ENCODE measurements around the gene NUP188.
A peak's percentile ranks its signal among the peaks of the same experiment; 100 is the strongest.

NUP188 gene

GRCh38 chr9:128947527-128948301, at the start of gene NUP188, which contains the start of gene DOLK:
TSS of gene NUP188 (plus strand) at chr9:128947699. CDS start at chr9:128947720, 21 bp downstream.
TSS of gene DOLK (minus strand) at chr9:128947603. CDS start at chr9:128947303, 300 bp downstream.
- peaks cover 20% of the 10 kb centered on the region for H3K36me3 ChIP-seq (ENCODE audit: control insufficient read depth, low read depth, low read length)
- no peaks in the 10 kb centered on the region for H3K9me3 ChIP-seq (ENCODE audit: control insufficient read depth, low read depth, low read length)
- peaks cover 3% of the 10 kb centered on the region for H3K4me1 ChIP-seq (ENCODE audit: control insufficient read depth, low read depth, low read length)
- H3K9ac ChIP-seq (ENCODE audit: low read length) = peak within 1 kb of the TSS; percentile 87
- H3K27ac ChIP-seq (ENCODE audit: low read length) = peak within 1 kb of the TSS; percentile 64
- H3K4me3 ChIP-seq (ENCODE audit: low read length) = peak within 1 kb of the TSS; percentile 92
- H3K27me3 ChIP-seq (ENCODE audit: control insufficient read depth, insufficient read depth, low read length) = no peaks in the 10 kb centered on the region

GRCh38 chr9:128898382-128898781, 49.1 kb upstream of the NUP188 start:
- H3K9me3 ChIP-seq (ENCODE audit: control insufficient read depth, low read depth, low read length) = no peaks in the 10 kb centered on the region
- H3K27me3 ChIP-seq (ENCODE audit: control insufficient read depth, insufficient read depth, low read length) = no peaks in the 10 kb centered on the region
- no peak overlapping the region for H3K27ac ChIP-seq (ENCODE audit: low read length)
- H3K36me3 ChIP-seq (ENCODE audit: control insufficient read depth, low read depth, low read length) = peaks cover 24% of the 10 kb centered on the region
- peaks cover 13% of the 10 kb centered on the region for H3K4me1 ChIP-seq (ENCODE audit: control insufficient read depth, low read depth, low read length)
- H3K9ac ChIP-seq (ENCODE audit: low read length) = no peak overlapping the region
- no peak overlapping the region for H3K4me3 ChIP-seq (ENCODE audit: low read length)

GRCh38 chr9:128898845-128899565, 48.5 kb upstream of the NUP188 start:
- H3K9ac ChIP-seq (ENCODE audit: low read length) = no peak overlapping the region
- H3K36me3 ChIP-seq (ENCODE audit: control insufficient read depth, low read depth, low read length) = peaks cover 21% of the 10 kb centered on the region
- peaks cover 13% of the 10 kb centered on the region for H3K4me1 ChIP-seq (ENCODE audit: control insufficient read depth, low read depth, low read length)
- H3K27ac ChIP-seq (ENCODE audit: low read length) = no peak overlapping the region
- no peaks in the 10 kb centered on the region for H3K9me3 ChIP-seq (ENCODE audit: control insufficient read depth, low read depth, low read length)
- no peaks in the 10 kb centered on the region for H3K27me3 ChIP-seq (ENCODE audit: control insufficient read depth, insufficient read depth, low read length)
- no peak overlapping the region for H3K4me3 ChIP-seq (ENCODE audit: low read length)

- Histone ChIP-seq H3K9me3 (ENCODE audit: control insufficient read depth, low read depth, low read length) (no peaks in the 10 kb centered on the region), H3K27me3 (ENCODE audit: control insufficient read depth, insufficient read depth, low read length) (no peaks in the 10 kb centered on the region), H3K9ac (ENCODE audit: low read length) (no peak overlapping the region), H3K27ac (ENCODE audit: low read length) (no peak overlapping the region), H3K4me1 (ENCODE audit: control insufficient read depth, low read depth, low read length) (peaks cover 13% of the 10 kb centered on the region), H3K36me3 (ENCODE audit: control insufficient read depth, low read depth, low read length) (peaks cover 20% of the 10 kb centered on the region), H3K4me3 (ENCODE audit: low read length) (no peak overlapping the region)
Measured at GRCh38 chr9:128899566-128900322, 47.8 kb upstream of the NUP188 start.

GRCh38 chr9:128901379-128901778, 46.1 kb upstream of the NUP188 start:
- no peak overlapping the region for H3K4me3 ChIP-seq (ENCODE audit: low read length)
- H3K27me3 ChIP-seq (ENCODE audit: control insufficient read depth, insufficient read depth, low read length) = no peaks in the 10 kb centered on the region
- no peak overlapping the region for H3K9ac ChIP-seq (ENCODE audit: low read length)
- no peak overlapping the region for H3K27ac ChIP-seq (ENCODE audit: low read length)
- no peaks in the 10 kb centered on the region for H3K9me3 ChIP-seq (ENCODE audit: control insufficient read depth, low read depth, low read length)
- H3K4me1 ChIP-seq (ENCODE audit: control insufficient read depth, low read depth, low read length) = no peaks in the 10 kb centered on the region
- peaks cover 9% of the 10 kb centered on the region for H3K36me3 ChIP-seq (ENCODE audit: control insufficient read depth, low read depth, low read length)

- Histone ChIP-seq H3K4me1 (ENCODE audit: control insufficient read depth, low read depth, low read length) (no peaks in the 10 kb centered on the region), H3K36me3 (ENCODE audit: control insufficient read depth, low read depth, low read length) (peaks cover 6% of the 10 kb centered on the region), H3K27ac (ENCODE audit: low read length) (no peak overlapping the region), H3K4me3 (ENCODE audit: low read length) (no peak overlapping the region), H3K27me3 (ENCODE audit: control insufficient read depth, insufficient read depth, low read length) (no peaks in the 10 kb centered on the region), H3K9me3 (ENCODE audit: control insufficient read depth, low read depth, low read length) (no peaks in the 10 kb centered on the region), H3K9ac (ENCODE audit: low read length) (no peak overlapping the region)
Measured at GRCh38 chr9:128901822-128902221, 45.7 kb upstream of the NUP188 start.

- Histone ChIP-seq H3K4me1 (ENCODE audit: control insufficient read depth, low read depth, low read length) (no peaks in the 10 kb centered on the region), H3K9me3 (ENCODE audit: control insufficient read depth, low read depth, low read length) (no peaks in the 10 kb centered on the region), H3K27ac (ENCODE audit: low read length) (no peak overlapping the region), H3K4me3 (ENCODE audit: low read length) (no peak overlapping the region), H3K27me3 (ENCODE audit: control insufficient read depth, insufficient read depth, low read length) (no peaks in the 10 kb centered on the region), H3K36me3 (ENCODE audit: control insufficient read depth, low read depth, low read length) (peaks cover 8% of the 10 kb centered on the region), H3K9ac (ENCODE audit: low read length) (no peak overlapping the region)
Measured at GRCh38 chr9:128902351-128903078, 45.0 kb upstream of the NUP188 start.

- Histone ChIP-seq H3K27ac (ENCODE audit: low read length) (no peak overlapping the region), H3K4me1 (ENCODE audit: control insufficient read depth, low read depth, low read length) (no peaks in the 10 kb centered on the region), H3K36me3 (ENCODE audit: control insufficient read depth, low read depth, low read length) (peaks cover 14% of the 10 kb centered on the region), H3K27me3 (ENCODE audit: control insufficient read depth, insufficient read depth, low read length) (no peaks in the 10 kb centered on the region), H3K9ac (ENCODE audit: low read length) (no peak overlapping the region), H3K4me3 (ENCODE audit: low read length) (no peak overlapping the region), H3K9me3 (ENCODE audit: control insufficient read depth, low read depth, low read length) (no peaks in the 10 kb centered on the region)
Measured at GRCh38 chr9:128903079-128903461, 44.4 kb upstream of the NUP188 start.

GRCh38 chr9:128903871-128904620, 43.5 kb upstream of the NUP188 start:
- Histone ChIP-seq H3K4me1 (ENCODE audit: control insufficient read depth, low read depth, low read length) (no peaks in the 10 kb centered on the region), H3K36me3 (ENCODE audit: control insufficient read depth, low read depth, low read length) (peaks cover 23% of the 10 kb centered on the region), H3K9ac (ENCODE audit: low read length) (no peak overlapping the region), H3K9me3 (ENCODE audit: control insufficient read depth, low read depth, low read length) (no peaks in the 10 kb centered on the region), H3K4me3 (ENCODE audit: low read length) (no peak overlapping the region), H3K27me3 (ENCODE audit: control insufficient read depth, insufficient read depth, low read length) (no peaks in the 10 kb centered on the region), H3K27ac (ENCODE audit: low read length) (no peak overlapping the region)

GRCh38 chr9:128905964-128906363, 41.5 kb upstream of the NUP188 start:
- H3K4me3 ChIP-seq (ENCODE audit: low read length) = no peak overlapping the region
- H3K4me1 ChIP-seq (ENCODE audit: control insufficient read depth, low read depth, low read length) = peaks cover 2% of the 10 kb centered on the region
- H3K27me3 ChIP-seq (ENCODE audit: control insufficient read depth, insufficient read depth, low read length) = no peaks in the 10 kb centered on the region
- H3K36me3 ChIP-seq (ENCODE audit: control insufficient read depth, low read depth, low read length) = peaks cover 42% of the 10 kb centered on the region
- no peak overlapping the region for H3K9ac ChIP-seq (ENCODE audit: low read length)
- no peaks in the 10 kb centered on the region for H3K9me3 ChIP-seq (ENCODE audit: control insufficient read depth, low read depth, low read length)
- no peak overlapping the region for H3K27ac ChIP-seq (ENCODE audit: low read length)

All from iPS-18a (cell line).